GM03348 (cell line): Measurements from ENCODE around the gene PGR.

Experiments
- DNase-seq: peaks from one replicate; pipeline ENCODE4 v3.0.0; 2012; ENCODE audit warnings: low spot score

The PGR gene

DNA sequence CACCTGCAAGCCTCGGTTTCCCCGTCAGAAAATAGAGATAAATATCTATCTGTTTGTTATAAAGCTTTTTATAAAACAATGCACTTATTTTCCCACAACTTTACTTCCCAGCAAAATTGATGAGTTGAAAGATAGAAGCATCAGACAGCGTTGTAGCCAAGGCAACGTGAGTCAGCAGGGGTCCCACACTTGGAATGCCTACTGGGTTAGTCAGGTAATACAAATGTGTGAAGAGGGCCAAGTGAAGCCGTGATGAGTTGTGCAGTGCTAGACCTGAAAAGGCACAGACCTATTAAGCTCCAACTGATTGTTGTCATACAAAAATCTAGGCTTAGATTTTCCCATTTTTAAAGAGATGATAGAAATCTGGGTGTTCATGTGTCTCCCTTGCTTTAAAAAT is 118.7 kb downstream of the PGR start:
- no peak for DNase-seq

DNA sequence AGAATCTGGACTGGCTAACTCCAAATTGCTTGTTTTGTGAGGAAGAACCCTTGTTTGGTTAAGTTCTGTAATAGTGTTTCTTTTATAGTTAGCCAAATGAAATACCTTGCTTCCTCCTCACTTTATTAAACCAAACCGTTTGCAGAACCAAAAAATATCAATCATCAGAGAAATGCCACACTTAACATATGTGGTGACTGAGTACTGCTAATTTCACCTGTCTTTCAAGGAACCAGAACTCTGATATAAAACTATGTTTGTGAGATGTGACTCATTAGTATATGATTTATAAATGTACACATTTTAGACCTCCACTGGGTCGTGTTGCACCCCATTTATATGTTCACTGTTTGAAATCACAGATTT is 119.9 kb downstream of the PGR start:
- DNase-seq: no peak

DNA sequence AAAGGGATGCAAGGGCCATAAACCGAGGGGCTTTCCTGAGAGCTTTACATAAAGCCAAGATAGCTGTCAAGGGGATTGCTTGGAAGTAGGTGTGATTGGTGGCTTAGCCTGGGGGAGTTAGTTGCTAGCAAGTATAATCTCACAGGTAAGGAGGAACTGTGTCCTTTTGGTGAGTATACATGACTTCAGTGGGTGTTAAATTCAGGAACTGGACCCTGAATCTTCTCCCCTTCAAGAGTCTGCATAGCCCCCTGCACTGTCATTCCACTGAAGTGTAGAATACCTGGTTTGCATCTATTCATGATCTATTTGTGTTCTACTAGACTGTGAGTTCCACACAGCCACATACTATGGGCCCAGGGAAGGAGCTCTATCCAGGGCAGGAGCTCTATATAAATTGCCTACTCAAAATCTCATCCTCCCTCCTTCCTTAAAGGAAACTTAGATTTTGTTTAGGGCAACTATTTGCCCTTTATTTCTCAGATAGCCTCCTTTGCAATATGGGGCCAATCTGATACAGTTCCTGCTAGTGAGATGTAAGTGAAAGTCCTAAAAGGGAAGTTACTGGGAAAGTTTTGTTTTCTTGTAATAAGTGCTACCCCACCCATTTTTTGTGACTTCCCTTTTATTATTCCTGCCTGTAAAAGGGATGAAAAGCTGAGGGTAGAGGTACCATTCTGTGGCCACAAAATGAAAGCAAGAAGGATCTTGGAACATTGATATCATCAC is 120.5 kb downstream of the PGR start:
- DNase-seq: no peak

DNA sequence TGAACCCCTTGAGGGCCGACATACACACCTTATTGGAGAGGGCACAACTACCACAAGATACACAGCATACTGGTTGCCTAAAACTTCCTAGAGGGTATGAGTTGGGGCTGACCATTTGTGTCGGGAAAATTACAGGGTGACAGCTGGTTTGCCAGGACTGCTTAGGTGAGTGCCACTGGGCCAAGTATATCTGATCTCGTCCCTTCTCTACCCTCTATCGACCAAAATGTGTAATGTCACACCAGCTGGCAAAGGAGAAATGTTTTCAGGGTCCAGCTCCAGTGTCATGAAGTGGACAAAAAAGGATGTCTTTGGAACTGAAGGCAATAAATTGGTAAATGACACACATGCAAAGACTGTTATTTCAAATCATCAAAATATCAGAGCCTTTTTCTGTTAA is 126.1 kb downstream of the PGR start:
- DNase-seq: peak; percentile 5

DNA sequence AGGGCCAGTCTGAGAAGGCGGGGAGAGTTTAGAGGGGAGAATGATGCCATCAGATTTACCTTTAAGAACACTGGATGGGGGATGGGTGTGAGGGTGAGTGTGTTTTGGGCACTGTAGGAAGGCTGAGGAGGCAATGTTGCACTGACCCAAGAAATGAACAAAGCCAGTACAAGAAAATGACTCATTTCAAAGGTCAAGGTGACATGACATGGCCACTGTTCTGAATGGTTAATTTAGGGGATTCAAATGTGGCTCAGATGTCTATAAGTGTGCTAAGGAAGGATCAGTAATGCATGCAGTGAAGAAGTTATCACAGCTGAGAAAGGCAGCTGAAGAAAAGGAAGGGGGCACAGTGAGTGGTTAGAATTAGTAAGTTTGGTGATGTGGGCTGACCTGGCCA is 129.9 kb downstream of the PGR start:
- DNase-seq: no peak

DNA sequence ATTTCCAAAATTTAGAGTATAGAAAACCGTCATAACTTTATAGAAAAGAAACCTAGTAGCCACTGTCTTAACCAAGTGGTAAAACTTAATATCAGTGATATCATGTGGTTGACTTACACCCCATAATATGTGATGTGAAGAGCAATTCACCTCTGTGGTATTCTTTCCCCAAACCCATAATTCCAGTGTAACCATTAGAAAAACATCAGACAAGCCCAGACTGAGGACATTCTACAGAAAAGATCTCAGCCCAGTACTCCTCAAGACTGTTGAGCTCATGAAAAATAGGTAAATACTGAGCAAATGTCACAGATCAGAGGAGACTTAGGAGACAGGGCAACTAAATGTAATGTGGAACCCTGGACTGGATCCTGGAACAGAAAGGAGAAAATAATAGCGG is 134.6 kb downstream of the PGR start:
- no peak for DNase-seq

DNA sequence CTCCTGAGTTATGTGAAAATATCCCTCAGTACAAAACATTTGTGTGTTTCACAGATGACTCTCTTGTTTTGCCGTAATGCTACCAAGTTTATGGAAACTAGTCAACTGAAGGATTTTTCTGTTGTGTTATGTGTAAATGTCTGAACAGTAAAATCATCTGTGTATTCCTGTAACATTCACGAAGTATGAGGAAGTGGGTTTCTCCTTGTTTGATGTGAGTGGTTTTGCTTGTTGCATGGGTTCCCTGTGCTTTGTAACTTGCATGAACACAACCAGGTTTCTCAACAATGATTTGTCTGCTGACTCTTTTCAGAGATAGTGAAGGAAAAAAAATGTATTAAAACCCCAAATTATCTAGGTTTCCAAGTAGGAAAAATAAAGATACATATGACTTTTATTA is 138.1 kb downstream of the PGR start:
- no peak for DNase-seq

DNA sequence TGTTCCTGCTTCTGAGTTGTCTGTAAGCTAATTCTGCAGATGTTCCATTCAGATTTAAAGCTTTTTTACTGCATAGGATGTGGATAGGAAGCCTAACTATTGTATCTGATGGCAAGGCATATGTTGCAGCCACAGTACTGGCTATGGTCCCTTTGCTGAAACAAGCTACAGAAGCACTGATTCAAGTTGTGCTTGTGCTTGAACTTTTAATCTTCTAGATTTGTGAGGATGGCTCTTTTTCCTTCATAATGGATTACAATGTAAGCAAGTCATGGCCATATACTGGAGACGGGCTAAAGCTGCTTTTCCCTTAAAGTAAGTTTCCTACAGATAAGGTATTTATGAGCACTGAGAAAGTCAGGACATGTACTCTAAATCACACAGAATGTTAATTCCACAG is 138.7 kb downstream of the PGR start:
- no peak for DNase-seq

DNA sequence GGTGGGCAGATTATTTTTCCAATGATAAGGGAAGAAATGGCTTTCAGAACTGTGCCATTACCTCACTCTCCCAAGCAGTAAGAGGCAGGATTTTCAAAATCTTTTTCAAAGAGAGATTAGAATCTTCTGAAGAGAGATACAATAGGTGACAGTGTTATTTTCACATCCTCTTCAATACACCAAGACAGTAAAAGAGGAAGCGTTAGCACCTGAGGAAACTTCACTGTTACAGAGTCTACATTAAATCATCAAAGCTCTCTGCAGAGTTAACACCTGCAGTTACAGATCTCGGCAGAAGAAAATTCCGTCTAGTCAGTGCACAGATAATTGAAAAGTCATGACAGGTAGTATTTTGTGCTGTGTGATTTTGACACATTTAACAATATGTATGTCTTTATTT is 144.9 kb downstream of the PGR start:
- DNase-seq: no peak

DNA sequence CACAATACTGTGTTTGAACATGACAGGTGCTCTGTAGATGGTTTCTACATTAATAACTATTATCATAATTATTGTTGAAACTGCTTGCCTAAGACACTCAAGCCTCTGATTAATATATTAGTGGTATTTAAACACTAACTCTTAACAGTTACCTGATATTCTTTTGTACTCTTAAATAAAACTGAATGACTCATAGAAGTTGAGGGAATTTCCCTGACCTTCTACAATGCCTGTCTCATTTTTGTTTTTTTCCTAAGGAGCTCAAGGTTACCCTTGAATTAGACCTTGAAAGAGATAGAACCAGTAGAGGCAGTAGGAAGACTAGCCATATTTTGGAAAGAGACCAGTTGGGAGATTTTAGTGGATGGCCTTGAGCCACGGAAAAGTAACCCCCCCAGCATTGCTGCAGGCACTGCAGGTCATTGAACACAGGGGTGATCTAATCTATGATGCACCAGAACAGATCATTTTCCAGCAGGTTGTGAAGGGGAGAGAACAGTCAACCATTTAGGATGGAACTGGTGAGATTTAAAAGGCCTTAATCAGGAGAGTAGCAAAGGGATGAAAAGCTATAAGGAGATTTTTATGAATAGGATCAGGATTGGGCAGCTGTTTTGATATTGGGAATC is 148.3 kb downstream of the PGR start:
- DNase-seq: no peak

DNA sequence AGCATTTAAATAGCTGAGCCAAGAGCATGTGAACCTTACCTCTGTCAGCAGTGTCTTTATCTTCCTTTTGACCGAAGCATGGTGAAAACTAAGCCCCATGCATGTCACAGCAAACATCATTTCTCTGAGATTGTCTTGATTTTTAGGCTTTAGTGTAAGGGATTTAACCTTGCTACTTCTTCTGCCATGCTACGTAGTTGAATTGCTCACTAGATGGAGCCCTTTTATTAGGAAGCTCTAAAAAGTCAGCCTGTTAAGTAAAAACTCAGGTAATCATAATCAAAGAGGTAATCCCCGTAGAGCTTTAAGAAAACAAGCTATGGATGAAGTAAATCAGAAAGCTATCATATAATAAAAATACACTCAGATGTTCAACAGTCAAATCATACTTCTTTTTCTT is 149.5 kb downstream of the PGR start:
- no peak for DNase-seq
